ENCODE data around the gene ZNF593OS. TPM values are rescaled to one million over a fixed set of nuclear protein-coding genes. Genes with fewer than 3 reads are reported as not detected.

The ZNF593OS gene
- total RNA-seq, 4 donors from 2014 or later = not detected

DNA sequence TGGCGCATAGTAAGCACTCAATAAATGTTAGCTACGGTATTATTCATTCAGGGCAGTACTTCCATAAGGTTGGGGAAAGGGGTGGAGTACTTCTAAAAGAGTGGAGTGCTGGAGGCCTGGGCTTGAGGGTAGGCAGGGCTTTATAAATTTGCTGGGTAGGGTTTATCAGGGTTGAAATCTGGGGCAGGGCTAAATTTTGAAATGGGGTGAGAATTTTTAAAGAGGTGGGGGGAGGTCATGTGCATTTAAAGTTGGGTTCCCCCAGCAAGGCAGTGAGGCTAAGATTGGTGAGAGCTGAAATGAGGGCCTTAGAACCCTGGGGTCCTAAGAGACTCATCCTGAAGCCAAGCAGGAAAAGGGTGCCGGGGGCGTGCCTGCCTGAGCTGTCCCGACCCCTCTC is 28.8 kb upstream of the ZNF593OS start:
- Histone ChIP-seq H3K27me3 (peaks cover 0 to 4% of the 10 kb centered on the region in 2 donors), H3K4me1 (peaks cover 0 to 6% (median 0%) of the 10 kb centered on the region in 4 donors), H3K27ac (no peak overlapping the region), H3K9me3 (no peaks in the 10 kb centered on the region), H3K36me3 (no peaks in the 10 kb centered on the region), H3K4me3 (no peak overlapping the region)
- 83 to 86% methylated on average over 5 of the region's 5 CpGs for WGBS, 2 donors
- DNase-seq (ENCODE audit: low spot score in 2 of 2) = no peak
- TF ChIP-seq POLR2A (IDR thresholded peaks at IDR 0.05) (no peak), EP300 (IDR thresholded peaks at IDR 0.05) (no peak), CTCF (IDR thresholded peaks at IDR 0.05) (no peak)

- H3K27me3 ChIP-seq = peaks cover 0 to 4% of the 10 kb centered on the region in 2 donors
- no peak overlapping the region for H3K27ac ChIP-seq
- DNase-seq (ENCODE audit: low spot score in 2 of 2) = no peak
- no peaks in the 10 kb centered on the region for H3K9me3 ChIP-seq
- no peaks in the 10 kb centered on the region for H3K36me3 ChIP-seq
- 77 to 81% methylated on average over 11 of the region's 11 CpGs for WGBS, 2 donors
- H3K4me3 ChIP-seq = no peak overlapping the region
- H3K4me1 ChIP-seq = peaks cover 0 to 6% (median 0%) of the 10 kb centered on the region in 4 donors
- TF ChIP-seq CTCF (IDR thresholded peaks at IDR 0.05) = no peak
- no peak for TF ChIP-seq POLR2A (IDR thresholded peaks at IDR 0.05)
- TF ChIP-seq EP300 (IDR thresholded peaks at IDR 0.05) = no peak
Observed at GRCh38 chr1:26197813-26198212, 26.2 kb upstream of the ZNF593OS start.

DNA sequence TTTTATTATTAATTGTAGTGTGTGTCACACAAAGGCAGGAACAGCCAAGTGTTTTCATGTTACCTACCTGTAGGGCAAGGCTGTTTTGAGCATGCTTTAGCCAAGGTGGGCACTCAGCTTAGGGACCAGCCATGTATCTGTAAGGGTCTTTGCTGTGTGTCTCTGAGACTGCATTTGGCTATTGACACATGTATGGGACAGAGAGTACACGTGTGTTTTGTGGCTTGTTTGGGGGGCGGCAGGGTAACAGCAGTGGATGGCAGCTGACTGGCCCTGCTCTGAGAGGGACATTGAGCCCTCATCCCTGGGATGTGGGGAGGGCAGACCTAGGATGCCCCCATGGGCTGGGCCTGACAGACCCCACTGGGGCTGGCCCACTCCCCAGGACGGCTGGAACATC is 25.7 kb upstream of the ZNF593OS start:
- Histone ChIP-seq H3K36me3 (no peaks in the 10 kb centered on the region), H3K4me1 (peaks cover 0 to 6% (median 0%) of the 10 kb centered on the region in 4 donors), H3K27me3 (peaks cover 0 to 4% of the 10 kb centered on the region in 2 donors), H3K27ac (no peak overlapping the region), H3K9me3 (no peaks in the 10 kb centered on the region), H3K4me3 (no peak overlapping the region)
- TF ChIP-seq EP300 (IDR thresholded peaks at IDR 0.05) = no peak
- TF ChIP-seq CTCF (IDR thresholded peaks at IDR 0.05) = no peak
- TF ChIP-seq POLR2A (IDR thresholded peaks at IDR 0.05) = no peak
- WGBS, 2 donors = 83 to 90% methylated on average over 3 of the region's 3 CpGs
- no peak for DNase-seq (ENCODE audit: low spot score in 2 of 2)

GRCh38 chr1:26195805-26196204 is 24.2 kb upstream of the ZNF593OS start:
- Histone ChIP-seq H3K4me1 (no peaks in the 10 kb centered on the region), H3K4me3 (no peak overlapping the region), H3K36me3 (no peaks in the 10 kb centered on the region), H3K27me3 (peaks cover 0 to 4% of the 10 kb centered on the region in 2 donors), H3K9me3 (no peaks in the 10 kb centered on the region), H3K27ac (no peak overlapping the region)
- WGBS, 2 donors = 82 to 86% methylated on average over 3 of the region's 3 CpGs
- no peak for DNase-seq (ENCODE audit: low spot score in 2 of 2)
- TF ChIP-seq POLR2A (IDR thresholded peaks at IDR 0.05) (no peak), CTCF (IDR thresholded peaks at IDR 0.05) (no peak), EP300 (IDR thresholded peaks at IDR 0.05) (no peak)

DNA sequence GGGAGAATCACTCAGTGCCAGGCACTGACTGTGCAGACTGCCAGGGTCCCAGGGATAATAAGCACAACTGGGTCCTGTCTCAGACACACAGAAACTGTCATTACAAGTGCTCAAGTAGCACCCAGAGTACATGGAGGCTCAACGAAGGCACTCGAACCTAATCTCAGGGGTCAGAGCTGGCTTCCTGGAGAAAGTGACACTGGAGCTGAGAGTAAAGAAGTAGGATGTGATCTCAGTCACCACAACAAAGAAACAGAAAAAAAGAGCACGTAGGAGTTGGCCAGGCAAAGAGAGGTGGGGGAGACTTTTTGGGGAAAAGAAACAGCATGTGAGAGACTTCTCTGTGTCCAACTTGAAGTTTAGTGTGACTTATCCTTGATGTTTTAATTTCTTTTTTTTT is 20.1 kb upstream of the ZNF593OS start:
- 61 to 69% methylated on average over 3 of the region's 3 CpGs for WGBS, 2 donors
- no peak for DNase-seq (ENCODE audit: low spot score in 2 of 2)
- Histone ChIP-seq H3K4me1 (no peaks in the 10 kb centered on the region), H3K9me3 (no peaks in the 10 kb centered on the region), H3K27me3 (no peaks in the 10 kb centered on the region), H3K36me3 (peaks cover 0 to 20% (median 0%) of the 10 kb centered on the region in 3 donors), H3K4me3 (no peak overlapping the region), H3K27ac (no peak overlapping the region)
- no peak for TF ChIP-seq EP300 (IDR thresholded peaks at IDR 0.05)
- no peak for TF ChIP-seq POLR2A (IDR thresholded peaks at IDR 0.05)
- no peak for TF ChIP-seq CTCF (IDR thresholded peaks at IDR 0.05)

Data from tibial nerve (tissue), 4 donors.